ENCODE data around the gene LMO7.

DNA sequence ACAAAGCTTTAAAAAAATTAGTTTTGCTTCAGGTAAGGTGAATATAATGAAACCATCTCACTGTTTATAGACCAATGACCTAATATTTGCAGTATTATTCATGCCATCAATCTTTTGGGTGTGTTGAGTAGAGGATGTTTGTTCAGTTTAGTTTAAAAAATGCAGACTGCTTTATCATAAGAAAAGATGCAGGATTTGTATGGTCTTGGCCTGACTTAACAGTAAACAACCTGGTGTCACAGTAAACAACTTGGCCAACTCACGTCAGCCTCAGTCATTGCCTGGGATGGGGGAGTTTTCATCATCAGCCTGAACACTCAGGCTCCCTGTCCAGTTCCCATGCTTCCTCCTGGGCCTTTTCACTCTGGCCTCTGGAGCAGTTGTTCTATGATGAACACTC is 55.1 kb downstream of the LMO7 start:
- TF ChIP-seq, protein P1, sequence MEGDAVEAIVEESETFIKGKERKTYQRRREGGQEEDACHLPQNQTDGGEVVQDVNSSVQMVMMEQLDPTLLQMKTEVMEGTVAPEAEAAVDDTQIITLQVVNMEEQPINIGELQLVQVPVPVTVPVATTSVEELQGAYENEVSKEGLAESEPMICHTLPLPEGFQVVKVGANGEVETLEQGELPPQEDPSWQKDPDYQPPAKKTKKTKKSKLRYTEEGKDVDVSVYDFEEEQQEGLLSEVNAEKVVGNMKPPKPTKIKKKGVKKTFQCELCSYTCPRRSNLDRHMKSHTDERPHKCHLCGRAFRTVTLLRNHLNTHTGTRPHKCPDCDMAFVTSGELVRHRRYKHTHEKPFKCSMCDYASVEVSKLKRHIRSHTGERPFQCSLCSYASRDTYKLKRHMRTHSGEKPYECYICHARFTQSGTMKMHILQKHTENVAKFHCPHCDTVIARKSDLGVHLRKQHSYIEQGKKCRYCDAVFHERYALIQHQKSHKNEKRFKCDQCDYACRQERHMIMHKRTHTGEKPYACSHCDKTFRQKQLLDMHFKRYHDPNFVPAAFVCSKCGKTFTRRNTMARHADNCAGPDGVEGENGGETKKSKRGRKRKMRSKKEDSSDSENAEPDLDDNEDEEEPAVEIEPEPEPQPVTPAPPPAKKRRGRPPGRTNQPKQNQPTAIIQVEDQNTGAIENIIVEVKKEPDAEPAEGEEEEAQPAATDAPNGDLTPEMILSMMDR (IDR thresholded peaks at IDR 0.05) = no peak
- no peak for TF ChIP-seq POLR2A (IDR thresholded peaks at IDR 0.05)
